Sigmoid colon (tissue), 4 donors: Measurements from ENCODE around the gene KRTAP5-2.

Experiments
- CTCF ChIP-seq, 4 experiments: fragments of 450-650 bp in 3 of 4; fragments of 200-600 bp in 1 of 4; IDR thresholded peaks; one replicate each; pipeline ENCODE4 v1.5.1; 2016 to 2019; ENCODE audit warnings: antibody characterized with exemption in 4 of 4, mild to moderate bottlenecking in 3 of 4, moderate library complexity in 2 of 4
- EP300 ChIP-seq, 4 donors: sonication (generic); formaldehyde crosslinking; IDR thresholded peaks; one replicate each; pipeline ENCODE4 v1.6.1; 2017; ENCODE audit warnings: antibody characterized with exemption in 4 of 4
- POLR2A ChIP-seq, 2 donors: fragments of 450-650 bp; IDR thresholded peaks; one replicate each; pipeline ENCODE4 v1.6.1; 2016; ENCODE audit warnings: antibody characterized with exemption in 2 of 2, mild to moderate bottlenecking in 2 of 2, moderate library complexity in 2 of 2
- POLR2AphosphoS5 ChIP-seq, 4 donors: sonication (generic); formaldehyde crosslinking; IDR thresholded peaks; one replicate each; pipeline ENCODE4 v1.6.1; 2017; ENCODE audit warnings: antibody characterized with exemption in 4 of 4

GRCh38 chr11:1625541-1625940 lies 27.4 kb upstream of the KRTAP5-2 start:
- TF ChIP-seq CTCF (IDR thresholded peaks at IDR 0.05) (no peak), POLR2AphosphoS5 (IDR thresholded peaks at IDR 0.05) (no peak), POLR2A (IDR thresholded peaks at IDR 0.05) (no peak), EP300 (IDR thresholded peaks at IDR 0.05) (no peak)
